Trophoblast cell (in vitro differentiated cells and primary cell): Measurements from ENCODE around the gene MRGPRD.

Source experiments
- DNase-seq, 2 donors: peaks; one replicate each; pipeline ENCODE4 v3.0.0-alpha.2; 2016
- H2AFZ ChIP-seq: 2 replicates; pipeline ENCODE4 v1.6.1; 2013; ENCODE audit warnings: low read length, moderate library complexity, mild to moderate bottlenecking; ENCODE audit not compliant: insufficient read depth, poor library complexity
- H2AK5ac ChIP-seq: 2 replicates; pipeline ENCODE4 v1.6.1; 2013; ENCODE audit warnings: mild to moderate bottlenecking, low read length
- H2BK120ac ChIP-seq: 2 replicates; pipeline ENCODE4 v1.6.1; 2013; ENCODE audit warnings: low read length, mild to moderate bottlenecking, moderate library complexity; ENCODE audit not compliant: insufficient read depth, poor library complexity
- H2BK12ac ChIP-seq: 2 replicates; pipeline ENCODE4 v1.6.1; 2013; ENCODE audit warnings: mild to moderate bottlenecking, low read length, moderate library complexity
- H2BK5ac ChIP-seq: 2 replicates; pipeline ENCODE4 v1.6.1; 2013; ENCODE audit warnings: low read length, low read depth, moderate library complexity, mild to moderate bottlenecking; ENCODE audit not compliant: poor library complexity
- H3K14ac ChIP-seq: 2 replicates; pipeline ENCODE4 v1.6.1; 2013; ENCODE audit warnings: mild to moderate bottlenecking, low read length
- H3K18ac ChIP-seq: 2 replicates; pipeline ENCODE4 v1.6.1; 2013; ENCODE audit warnings: mild to moderate bottlenecking, low read length
- H3K23ac ChIP-seq: 2 replicates; pipeline ENCODE4 v1.6.1; 2013; ENCODE audit warnings: low read length
- H3K27ac ChIP-seq: 2 replicates; pipeline ENCODE4 v1.5.1; 2013; ENCODE audit warnings: low read depth, mild to moderate bottlenecking, inconsistent platforms, low read length, moderate library complexity
- H3K27me3 ChIP-seq: 2 replicates; pipeline ENCODE4 v1.6.1; 2013; ENCODE audit warnings: inconsistent platforms, mild to moderate bottlenecking, low read length, moderate library complexity; ENCODE audit not compliant: insufficient read depth
- H3K36me3 ChIP-seq, 2 experiments: 1 replicate in 1 of 2; 2 replicates in 1 of 2; pipeline ENCODE4 v1.6.1; 2013; ENCODE audit warnings: low read length in 2 of 2, mild to moderate bottlenecking in 2 of 2, moderate library complexity in 1 of 2; ENCODE audit not compliant: insufficient read depth in 2 of 2, control insufficient read depth in 1 of 2
- H3K4ac ChIP-seq: 2 replicates; pipeline ENCODE4 v1.6.1; 2013; ENCODE audit warnings: low read depth, mild to moderate bottlenecking, low read length, moderate library complexity
- H3K4me1 ChIP-seq, 2 experiments: 1 replicate in 1 of 2; 2 replicates in 1 of 2; pipeline ENCODE4 v1.6.1; 2013; ENCODE audit warnings: low read length in 2 of 2, mild to moderate bottlenecking in 2 of 2, moderate library complexity in 1 of 2; ENCODE audit not compliant: insufficient read depth in 2 of 2, control insufficient read depth in 1 of 2
- H3K4me2 ChIP-seq: 2 replicates; pipeline ENCODE4 v1.6.1; 2013; ENCODE audit warnings: inconsistent platforms, mild to moderate bottlenecking, low read length, moderate library complexity
- H3K4me3 ChIP-seq: 2 replicates; pipeline ENCODE4 v1.5.1; 2013; ENCODE audit warnings: mild to moderate bottlenecking, low read depth, low read length, inconsistent platforms
- H3K79me1 ChIP-seq: one replicate; pipeline ENCODE4 v1.6.1; 2013; ENCODE audit warnings: low read length
- H3K79me2 ChIP-seq: 2 replicates; pipeline ENCODE4 v1.6.1; 2013; ENCODE audit warnings: low read length, mild to moderate bottlenecking; ENCODE audit not compliant: control insufficient read depth, insufficient read depth, poor library complexity
- H3K9ac ChIP-seq: 2 replicates; pipeline ENCODE4 v1.6.1; 2013; ENCODE audit warnings: mild to moderate bottlenecking, low read length
- H3K9me3 ChIP-seq: 2 replicates; pipeline ENCODE4 v1.6.1; 2013; ENCODE audit warnings: low read depth, mild to moderate bottlenecking, control low read depth, inconsistent platforms, low read length; ENCODE audit not compliant: insufficient read depth
- H4K12ac ChIP-seq: 2 replicates; pipeline ENCODE4 v1.6.1; 2013; ENCODE audit warnings: low read depth, mild to moderate bottlenecking, low read length, moderate library complexity
- H4K8ac ChIP-seq: 2 replicates; pipeline ENCODE4 v1.6.1; 2013; ENCODE audit warnings: low read depth, mild to moderate bottlenecking, low read length, moderate library complexity
- H4K91ac ChIP-seq: one replicate; pipeline ENCODE4 v1.6.1; 2013; ENCODE audit warnings: low read depth, mild to moderate bottlenecking, low read length, moderate library complexity
- WGBS: extraction: QIAGEN DNeasy Blood & Tissue Kit; methylation state at CpG from one replicate; pipeline ENCODE4 v1.1.7; 2013; ENCODE audit warnings: missing lambda C conversion rate; ENCODE audit not compliant: insufficient read length, insufficient coverage; ENCODE audit errors: extremely low coverage; 5-methylcytosine and 5-hydroxymethylcytosine counted together

Gene MRGPRD

DNA sequence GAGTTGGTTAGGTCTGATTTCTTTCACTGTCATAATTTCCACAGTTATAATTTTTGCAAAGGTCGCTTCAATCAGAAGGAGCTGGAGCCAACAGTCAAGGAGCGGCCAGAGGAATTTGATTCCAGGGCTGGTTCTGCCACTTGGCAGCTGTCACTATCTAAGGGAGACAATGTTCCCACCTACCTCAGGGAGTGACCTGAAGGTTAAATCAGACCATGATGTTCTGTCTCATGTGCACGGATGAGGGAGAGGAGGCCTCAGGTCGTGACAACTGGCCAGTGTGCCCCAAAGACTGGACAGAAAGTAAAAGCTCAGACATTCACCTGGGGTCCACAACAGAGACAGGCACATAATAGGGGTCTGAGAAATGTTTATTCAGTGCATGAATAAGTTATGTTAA is 7.6 kb downstream of the MRGPRD start:
- Histone ChIP-seq H3K4ac (no peak overlapping the region), H2BK12ac (no peak overlapping the region), H3K79me1 (no peaks in the 10 kb centered on the region), H3K23ac (no peak overlapping the region), H3K14ac (no peak overlapping the region), H3K27me3 (no peaks in the 10 kb centered on the region), H4K91ac (no peak overlapping the region), H3K36me3 (no peaks in the 10 kb centered on the region), H3K79me2 (no peaks in the 10 kb centered on the region), H3K18ac (no peak overlapping the region), H3K9me3 (peaks cover 3% of the 10 kb centered on the region), H3K4me2 (no peak overlapping the region), H2AFZ (no peak overlapping the region), H4K12ac (no peak overlapping the region), H3K4me3 (no peak overlapping the region), H2AK5ac (no peak overlapping the region), H2BK120ac (no peak overlapping the region), H3K4me1 (peaks cover 2 to 7% of the 10 kb centered on the region in 2 experiments), H3K9ac (no peak overlapping the region), H2BK5ac (no peak overlapping the region), H3K27ac (no peak overlapping the region), H4K8ac (no peak overlapping the region)
- no CpG with 5 or more reads among the region's 4 CpGs for WGBS
- DNase-seq: no peak

DNA sequence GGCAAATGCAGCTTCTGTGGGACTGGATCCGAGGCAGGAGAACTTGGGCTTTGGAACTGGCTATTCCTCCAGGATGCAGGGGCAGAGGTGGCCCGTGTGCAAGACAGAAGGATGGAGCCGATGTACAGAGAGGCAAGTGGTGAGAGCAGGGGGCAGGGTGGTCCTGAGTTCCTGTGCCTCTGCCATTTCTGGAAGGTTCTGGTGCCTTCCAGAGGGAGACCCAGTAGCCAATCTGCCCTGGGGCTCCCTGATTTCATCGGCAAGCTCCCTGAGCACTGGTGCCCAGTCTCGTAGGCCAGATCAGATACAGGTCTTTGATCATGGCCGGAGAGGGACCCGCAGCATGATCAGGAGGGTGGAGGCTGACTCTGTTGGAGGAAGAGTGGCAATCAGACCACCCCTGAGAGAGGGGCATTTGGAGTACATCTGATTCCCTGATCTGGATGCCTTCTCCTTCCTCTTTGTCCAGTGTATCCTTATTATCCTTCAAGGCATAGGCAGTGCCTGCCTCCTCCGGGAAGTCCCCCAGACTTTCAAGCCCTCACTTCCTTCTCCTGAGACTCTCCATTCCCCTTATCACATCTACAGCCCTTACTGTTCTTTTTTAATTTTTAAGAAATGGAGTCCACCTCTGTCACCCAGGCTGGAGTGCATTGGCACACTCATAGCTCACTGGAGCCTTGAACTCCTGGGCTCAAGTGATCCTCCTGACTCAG is 9.7 kb downstream of the MRGPRD start:
- Histone ChIP-seq H3K79me1 (no peaks in the 10 kb centered on the region), H4K12ac (no peak overlapping the region), H3K14ac (no peak overlapping the region), H4K91ac (no peak overlapping the region), H3K4ac (no peak overlapping the region), H3K4me3 (no peak overlapping the region), H2BK5ac (no peak overlapping the region), H3K4me2 (no peak overlapping the region), H4K8ac (no peak overlapping the region), H3K23ac (no peak overlapping the region), H2BK12ac (no peak overlapping the region), H2AFZ (no peak overlapping the region), H3K4me1 (peaks cover 2 to 7% of the 10 kb centered on the region in 2 experiments), H2AK5ac (no peak overlapping the region), H3K18ac (no peak overlapping the region), H3K9me3 (peaks cover 5% of the 10 kb centered on the region), H3K27ac (no peak overlapping the region), H3K27me3 (no peaks in the 10 kb centered on the region), H3K36me3 (no peaks in the 10 kb centered on the region), H3K9ac (no peak overlapping the region), H2BK120ac (no peak overlapping the region), H3K79me2 (no peaks in the 10 kb centered on the region)
- WGBS: no CpG with 5 or more reads among the region's 8 CpGs
- DNase-seq: no peak

DNA sequence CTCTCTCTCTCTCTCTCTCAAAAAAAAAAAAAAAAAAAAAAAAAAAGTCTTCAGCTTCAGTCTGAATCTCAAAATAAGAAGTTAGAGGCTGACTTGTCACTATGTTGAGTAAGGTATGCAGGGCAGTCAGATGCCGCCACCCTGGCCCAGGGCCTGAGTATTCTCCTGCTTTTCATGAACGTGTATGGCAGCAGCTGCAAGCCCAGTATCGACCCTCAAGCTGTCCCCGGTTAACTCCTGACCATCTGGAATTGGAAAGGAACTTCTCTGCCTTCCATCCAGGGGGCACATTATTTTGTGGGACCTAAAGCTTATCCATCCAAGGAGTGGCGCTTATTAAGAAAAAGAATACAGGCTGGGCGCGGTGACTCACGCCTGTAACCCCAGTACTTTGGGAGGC is 11.4 kb downstream of the MRGPRD start:
- DNase-seq: no peak

DNA sequence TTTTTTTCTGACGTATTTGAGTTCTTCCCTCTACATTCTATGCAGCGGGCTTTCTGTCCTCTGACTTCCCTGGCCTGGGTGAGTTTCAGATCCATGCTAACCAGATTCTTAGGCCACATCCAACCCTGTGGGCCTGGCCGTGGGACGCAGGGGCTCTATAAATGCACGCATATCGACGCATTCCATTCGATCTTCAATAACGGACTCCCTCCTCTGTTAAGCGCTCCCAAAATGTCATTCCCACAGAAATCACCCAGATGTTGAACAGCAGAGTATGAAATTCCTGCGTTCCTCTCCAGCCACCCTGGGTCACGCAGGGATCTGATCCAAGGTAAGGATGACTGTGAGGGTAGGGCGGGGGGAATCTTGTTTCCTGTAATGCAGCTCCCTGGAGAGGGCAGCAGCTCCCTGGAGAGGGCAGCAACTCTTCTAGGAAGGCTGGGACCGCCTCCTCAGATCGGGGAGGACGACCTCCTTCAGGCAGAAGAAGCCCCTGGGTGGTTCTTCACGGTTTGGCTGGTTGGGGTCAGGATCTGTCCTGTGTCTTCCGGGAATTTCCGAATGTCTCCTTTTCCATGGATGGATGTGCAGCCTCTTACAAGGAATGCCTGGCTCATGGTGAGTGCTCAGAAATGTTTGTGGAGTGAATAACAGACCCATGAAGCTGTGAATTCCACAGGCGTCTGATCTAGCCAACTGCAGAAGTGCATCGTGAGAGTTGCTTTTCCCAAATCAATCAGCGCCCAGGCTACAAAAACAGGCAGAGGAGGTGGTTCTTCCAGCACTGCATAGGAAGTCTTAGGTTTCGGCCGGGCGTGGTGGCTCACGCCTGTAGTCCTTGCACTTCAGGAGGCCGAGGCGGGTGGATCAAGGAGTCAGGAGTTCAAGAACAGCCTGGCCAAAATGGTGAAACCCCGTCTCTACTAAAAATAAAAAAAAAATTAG is 12.2 kb downstream of the MRGPRD start:
- no peak overlapping the region for H3K4ac ChIP-seq
- no peak overlapping the region for H3K9ac ChIP-seq
- no peak overlapping the region for H4K8ac ChIP-seq
- H3K4me3 ChIP-seq: no peak overlapping the region
- H3K4me1 ChIP-seq: peaks cover under 1 to 7% of the 10 kb centered on the region in 2 experiments
- H2AK5ac ChIP-seq: no peak overlapping the region
- H4K91ac ChIP-seq: no peak overlapping the region
- no peaks in the 10 kb centered on the region for H3K27me3 ChIP-seq
- peak in 1 of 2 donors; percentile 4 for DNase-seq
- H2BK120ac ChIP-seq: no peak overlapping the region
- no peak overlapping the region for H2BK5ac ChIP-seq
- H3K9me3 ChIP-seq: peaks cover 6% of the 10 kb centered on the region
- H3K27ac ChIP-seq: no peak overlapping the region
- no peaks in the 10 kb centered on the region for H3K79me1 ChIP-seq
- no CpG with 5 or more reads among the region's 29 CpGs for WGBS
- H4K12ac ChIP-seq: no peak overlapping the region
- H3K4me2 ChIP-seq: no peak overlapping the region
- H3K79me2 ChIP-seq: no peaks in the 10 kb centered on the region
- H3K14ac ChIP-seq: no peak overlapping the region
- H2BK12ac ChIP-seq: no peak overlapping the region
- H3K23ac ChIP-seq: no peak overlapping the region
- no peak overlapping the region for H2AFZ ChIP-seq
- H3K36me3 ChIP-seq: no peaks in the 10 kb centered on the region
- no peak overlapping the region for H3K18ac ChIP-seq

More for the DNA sequence above, 11.4 kb downstream of the MRGPRD start:
- Histone ChIP-seq H4K12ac (no peak overlapping the region), H3K36me3 (no peaks in the 10 kb centered on the region), H4K91ac (no peak overlapping the region), H3K4me2 (no peak overlapping the region), H2AFZ (no peak overlapping the region), H3K4ac (no peak overlapping the region), H4K8ac (no peak overlapping the region), H2BK5ac (no peak overlapping the region), H3K79me1 (no peaks in the 10 kb centered on the region), H3K9me3 (peaks cover 2% of the 10 kb centered on the region), H3K27me3 (no peaks in the 10 kb centered on the region), H3K23ac (no peak overlapping the region), H3K18ac (no peak overlapping the region), H3K4me3 (no peak overlapping the region), H3K4me1 (peaks cover 2 to 7% of the 10 kb centered on the region in 2 experiments), H2AK5ac (no peak overlapping the region), H2BK12ac (no peak overlapping the region), H2BK120ac (no peak overlapping the region), H3K79me2 (no peaks in the 10 kb centered on the region), H3K9ac (no peak overlapping the region), H3K14ac (no peak overlapping the region), H3K27ac (no peak overlapping the region)
- no CpG with 5 or more reads among the region's 8 CpGs for WGBS
